Mammary microvascular endothelial cell (primary cell): ENCODE measurements around the gene COG6. TPM values are rescaled to one million over a fixed set of nuclear protein-coding genes. Genes with fewer than 3 reads are reported as not detected.

ENCODE experiments used
- total RNA-seq: library from RNA; depleted of rRNA; stranded (reverse); fragments of >200 nt; gene quantifications from 2 replicates; pipeline ENCODE4 v1.2.3, GENCODE V29; 2015

COG6 gene
- 12.4 and 12.5 TPM in 2 replicates for total RNA-seq

GRCh38 chr13:39655569-39656324 is at the start of gene COG6:
Gene COG6 (plus strand): TSS chr13:39655662. CDS start chr13:39655727, 65 bp downstream.

Other genes starting within 250 kb of the COG6 start
- 20.5 and 21.5 TPM in 2 replicates for gene LHFPL6, start 52.5 kb upstream of the COG6 start, total RNA-seq